GM19035 (cell line): ENCODE results near the gene CNNM4.

Source experiments
- ATAC-seq: cut with Tn5 transposase; IDR thresholded peaks from one replicate; pipeline ENCODE4 v1.9.1; 2021; ENCODE audit not compliant: unreplicated experiment

The CNNM4 gene

DNA sequence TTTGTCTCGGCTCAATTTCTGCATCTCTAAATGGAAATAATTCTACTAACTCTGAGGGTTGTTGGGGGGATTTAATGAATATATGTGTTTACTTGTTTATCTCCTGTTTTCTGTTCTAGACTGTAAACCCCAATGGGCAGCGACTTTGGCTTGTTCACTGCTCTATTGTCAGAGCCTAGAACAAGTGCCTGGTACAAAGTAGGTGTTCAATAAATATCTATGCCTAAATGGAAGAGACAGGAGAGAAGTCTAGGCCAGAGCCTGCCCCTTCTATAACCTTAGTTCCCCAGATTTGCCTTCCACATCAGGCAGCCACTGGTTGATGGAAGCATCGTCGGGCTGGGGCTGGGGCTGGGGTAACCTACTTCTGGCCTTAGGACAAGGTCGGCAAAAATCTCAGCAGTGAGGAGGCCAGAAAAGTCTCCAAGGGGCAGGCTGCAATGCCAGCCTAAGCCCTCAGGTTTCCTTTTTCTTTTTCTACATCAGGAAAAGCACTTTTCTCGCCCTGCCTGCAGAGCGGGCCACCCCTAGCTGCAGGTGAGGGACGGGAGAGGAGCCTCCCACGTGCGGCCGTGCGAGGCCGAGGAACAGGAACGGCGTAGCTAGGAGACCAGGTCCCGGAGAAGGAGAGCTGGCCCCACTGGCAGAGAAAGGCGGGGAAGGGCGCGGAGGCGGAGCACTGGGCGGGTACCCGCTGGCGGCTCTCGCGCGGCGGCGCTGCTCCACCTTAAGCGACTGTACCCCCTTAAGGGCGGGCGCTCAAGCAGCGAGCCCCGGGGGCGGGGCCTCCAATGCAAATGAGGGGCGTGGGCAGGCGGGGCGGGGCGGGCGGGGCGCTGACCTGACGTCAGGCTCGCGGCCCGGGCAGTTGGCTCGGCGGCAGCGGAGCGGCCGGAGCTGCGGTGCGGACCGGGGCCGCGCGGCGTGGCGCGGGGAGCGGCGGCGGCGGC, at the start of gene CNNM4:
Gene CNNM4, plus strand, starts transcription at position 867 of the 950 bp plus-strand sequence. CDS start 98 bp downstream, outside the sequence.
- peak; percentile 81 for ATAC-seq

DNA sequence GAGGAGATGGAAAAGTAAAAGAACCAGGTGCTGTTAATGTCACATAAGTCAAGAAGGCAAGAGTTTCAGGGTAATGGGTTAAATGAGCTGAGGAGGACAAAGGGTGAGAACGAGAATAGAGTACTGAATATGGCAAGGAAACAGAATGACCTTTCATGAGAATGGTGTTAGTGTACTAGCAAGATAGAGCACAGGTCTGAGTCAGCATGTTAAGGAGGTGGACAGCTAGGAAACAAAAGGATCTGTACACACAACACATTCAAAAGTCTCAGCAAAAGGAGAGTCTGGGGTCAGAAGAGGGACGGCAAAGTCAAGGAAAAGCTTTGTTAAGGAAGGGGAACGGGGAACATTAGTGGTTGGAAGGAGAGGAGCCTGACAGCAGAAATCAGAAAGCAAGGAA, 49.7 kb upstream of the CNNM4 start:
- ATAC-seq: no peak

DNA sequence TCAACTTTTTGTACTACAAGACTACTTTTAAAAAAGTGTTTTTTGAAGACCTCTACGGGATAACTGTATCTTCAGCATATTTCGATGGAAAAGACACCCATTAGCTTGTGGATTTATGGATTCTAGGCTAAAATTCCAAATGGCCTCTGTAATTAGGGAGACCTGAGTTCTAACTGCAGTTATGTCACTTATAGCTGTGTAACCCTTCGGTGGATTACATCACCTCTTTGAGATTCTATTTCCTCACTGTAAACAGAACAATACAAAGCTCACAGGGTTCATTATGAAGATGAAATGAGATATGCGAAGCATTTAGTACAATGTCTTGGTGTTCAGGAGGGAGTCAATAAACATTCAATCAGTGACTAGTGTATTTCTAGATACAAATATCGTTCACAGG, 45.0 kb upstream of the CNNM4 start:
- no peak for ATAC-seq

DNA sequence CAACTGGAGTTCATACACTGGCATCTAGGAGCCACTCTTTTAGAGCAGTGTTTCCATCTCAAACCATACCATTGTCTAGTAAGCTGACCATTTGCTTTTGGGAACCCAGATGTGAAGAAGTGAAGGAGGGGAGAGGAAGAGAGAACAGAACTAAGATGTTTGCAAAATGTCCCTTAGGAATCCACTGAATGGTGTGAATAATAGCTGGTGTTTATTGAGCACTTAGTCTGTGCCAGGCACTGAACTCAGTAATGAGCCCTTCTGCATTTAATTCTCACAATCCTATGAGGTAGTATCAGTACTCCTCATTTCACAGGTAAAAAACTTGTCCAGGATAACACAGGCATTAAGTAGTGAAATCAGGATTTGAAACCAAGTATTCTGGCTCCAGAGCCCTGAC, 44.3 kb upstream of the CNNM4 start:
- ATAC-seq: no peak

DNA sequence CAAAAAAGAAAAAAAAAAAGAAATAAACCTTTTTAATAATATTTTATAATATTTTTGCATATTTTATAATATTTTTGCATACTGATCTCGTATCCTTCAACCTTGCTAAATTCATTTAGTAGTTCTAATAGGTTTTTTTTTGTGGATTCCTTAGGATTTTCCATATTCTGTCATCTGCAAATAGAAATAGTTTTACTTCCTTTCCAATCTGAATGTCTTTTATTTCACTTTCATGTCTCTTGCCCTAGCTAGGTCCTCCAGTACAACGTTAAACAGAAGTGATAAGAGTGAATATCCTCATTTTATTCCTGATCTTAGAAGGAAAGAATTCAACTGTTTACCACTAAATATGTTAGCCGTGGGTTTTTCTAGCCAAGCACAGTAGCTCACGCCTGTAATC, 34.6 kb upstream of the CNNM4 start:
- no peak for ATAC-seq

DNA sequence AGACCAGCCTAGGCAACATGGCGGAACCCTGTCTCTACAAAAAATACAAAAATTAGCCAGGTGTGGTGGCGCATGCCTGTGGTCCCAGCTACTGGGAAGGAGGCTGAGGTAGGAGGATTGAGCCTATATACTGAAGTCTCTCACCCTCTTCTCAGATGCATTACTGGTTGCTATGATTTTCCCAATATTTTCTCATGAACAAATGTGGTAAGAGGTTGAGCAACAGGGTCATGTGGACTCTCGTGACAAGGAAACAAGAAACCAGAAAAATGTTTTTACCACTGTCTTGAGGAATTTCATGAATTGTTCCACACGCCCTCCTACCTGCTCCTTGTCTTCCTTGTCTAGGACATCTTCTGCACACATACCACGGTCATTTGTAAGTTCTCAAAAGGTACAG, 33.3 kb upstream of the CNNM4 start:
- ATAC-seq: no peak

DNA sequence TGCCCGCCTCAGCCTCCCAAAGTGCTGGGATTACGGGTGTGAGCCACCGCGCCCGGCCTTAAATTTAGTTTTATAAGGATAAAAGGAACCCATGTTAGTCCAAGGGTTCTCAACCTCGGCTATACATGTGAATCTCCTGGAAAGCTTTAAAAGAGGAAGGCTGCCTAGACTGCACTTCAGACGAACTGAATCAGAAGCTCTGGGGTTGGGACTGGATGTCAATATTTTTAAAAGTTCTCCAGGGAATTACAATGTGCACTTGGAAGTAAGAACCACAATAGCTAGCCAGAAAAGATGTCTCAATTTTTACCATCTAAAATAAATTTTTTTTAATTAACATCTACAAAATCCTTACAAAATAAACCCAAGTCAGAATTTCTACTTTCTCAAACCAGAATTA, 31.0 kb upstream of the CNNM4 start:
- ATAC-seq: no peak

DNA sequence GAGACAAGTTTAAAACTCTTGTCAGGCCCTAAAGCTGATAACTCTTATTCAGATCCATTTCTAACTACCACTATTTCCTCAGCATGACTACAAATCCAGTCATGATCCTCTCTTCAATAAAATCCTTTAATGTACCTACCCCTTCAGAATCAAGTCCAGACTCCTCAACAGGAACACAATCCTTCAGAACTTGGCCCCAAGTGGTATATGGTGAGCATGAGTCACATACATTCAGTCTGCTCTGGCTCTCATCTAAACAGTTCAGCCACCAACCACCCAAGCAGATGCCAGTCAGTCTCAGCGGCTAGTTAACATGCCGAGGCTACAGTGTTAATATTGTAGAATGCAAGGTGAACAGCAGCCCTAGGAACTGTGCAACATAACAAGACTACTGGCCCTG, 30.5 kb upstream of the CNNM4 start:
- ATAC-seq: no peak

DNA sequence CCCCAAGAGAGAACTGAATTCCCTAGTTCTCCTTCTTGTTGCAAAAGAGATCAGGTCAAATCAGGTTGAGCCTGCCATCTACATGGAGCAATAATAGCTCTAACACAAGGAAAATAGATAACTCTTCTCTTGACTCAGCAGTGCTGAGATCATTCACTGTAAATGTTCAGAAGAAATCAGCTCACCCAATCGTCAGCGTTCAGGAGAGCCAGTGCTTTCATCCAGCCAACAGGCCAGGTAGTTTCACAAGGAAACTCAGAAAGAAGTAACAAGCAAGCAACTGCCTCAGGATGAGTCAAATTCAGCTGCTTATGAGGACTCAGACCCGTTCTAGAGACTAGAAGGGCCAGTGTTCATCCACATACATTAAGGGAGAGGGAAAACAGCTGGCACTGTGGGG, 26.8 kb upstream of the CNNM4 start:
- no peak for ATAC-seq

DNA sequence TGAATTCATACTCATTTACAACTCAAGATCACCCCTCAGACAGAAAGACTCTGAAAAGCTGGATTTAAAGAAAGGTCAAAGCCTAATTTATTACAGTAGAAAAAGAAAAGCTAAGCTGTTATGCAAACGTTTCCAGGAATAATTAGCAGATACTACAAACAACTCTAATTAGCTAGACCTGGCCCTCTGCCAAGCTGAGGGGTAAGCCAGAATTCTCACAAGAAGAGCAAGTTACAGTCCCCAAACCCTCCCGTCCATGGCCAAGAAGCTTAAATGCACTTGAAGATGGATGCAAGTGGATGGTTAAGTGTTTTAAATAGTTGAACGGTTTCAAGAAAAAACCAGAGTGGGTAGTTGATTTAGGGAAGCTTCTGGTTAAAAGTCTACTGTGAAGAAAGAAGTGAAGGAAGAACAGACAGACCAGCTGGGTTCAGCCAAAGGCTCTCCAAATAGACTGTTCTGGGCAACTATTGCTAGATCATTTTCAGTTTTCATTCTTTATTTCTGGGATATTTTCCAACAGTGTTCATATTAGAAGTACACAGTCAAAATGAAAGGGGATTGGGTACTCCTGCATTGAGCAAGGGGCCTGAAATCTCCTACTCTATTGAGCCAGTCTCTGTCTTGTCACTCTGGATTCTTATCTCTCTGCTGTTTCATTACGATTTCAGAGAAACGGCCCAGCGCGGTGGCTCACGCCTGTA, 25.7 kb upstream of the CNNM4 start:
- no peak for ATAC-seq

DNA sequence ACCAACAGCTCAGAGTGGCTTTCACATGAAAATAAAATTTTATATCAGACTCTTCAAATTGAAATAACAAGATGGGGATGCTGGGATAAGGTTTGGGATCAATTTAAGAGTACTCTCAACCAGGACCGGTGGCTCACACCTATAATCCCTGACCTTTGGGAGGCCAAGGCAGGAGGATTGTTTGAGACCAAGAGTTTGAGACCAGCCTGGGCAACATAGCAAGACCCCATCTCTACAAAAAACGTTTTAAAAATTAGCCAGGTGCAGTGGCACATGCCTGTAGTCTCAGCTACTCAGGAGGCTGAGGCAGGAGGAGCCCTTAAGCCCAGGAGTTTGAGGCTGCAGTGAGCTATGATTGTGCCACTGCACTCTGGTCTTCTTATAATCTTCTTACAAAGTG, 23.5 kb upstream of the CNNM4 start:
- ATAC-seq: no peak

DNA sequence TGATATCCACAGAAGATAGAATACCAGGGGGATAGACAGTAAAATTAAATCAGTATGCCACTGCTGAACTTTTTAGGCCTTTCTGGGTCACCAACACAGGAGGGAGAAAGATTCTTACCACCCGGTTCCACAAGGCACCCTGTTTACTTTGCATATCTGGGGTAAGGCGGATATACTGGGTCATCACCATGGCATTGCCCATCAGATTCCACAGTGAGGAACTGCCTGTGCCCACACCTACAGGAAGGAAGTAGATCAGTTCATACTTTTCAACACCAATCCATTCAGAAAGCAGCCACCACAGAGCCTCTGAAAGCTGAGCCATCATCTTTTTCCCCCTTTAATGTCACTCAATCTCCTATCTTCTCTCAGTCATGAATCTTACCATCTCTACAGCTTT, 22.9 kb upstream of the CNNM4 start:
- ATAC-seq: no peak

DNA sequence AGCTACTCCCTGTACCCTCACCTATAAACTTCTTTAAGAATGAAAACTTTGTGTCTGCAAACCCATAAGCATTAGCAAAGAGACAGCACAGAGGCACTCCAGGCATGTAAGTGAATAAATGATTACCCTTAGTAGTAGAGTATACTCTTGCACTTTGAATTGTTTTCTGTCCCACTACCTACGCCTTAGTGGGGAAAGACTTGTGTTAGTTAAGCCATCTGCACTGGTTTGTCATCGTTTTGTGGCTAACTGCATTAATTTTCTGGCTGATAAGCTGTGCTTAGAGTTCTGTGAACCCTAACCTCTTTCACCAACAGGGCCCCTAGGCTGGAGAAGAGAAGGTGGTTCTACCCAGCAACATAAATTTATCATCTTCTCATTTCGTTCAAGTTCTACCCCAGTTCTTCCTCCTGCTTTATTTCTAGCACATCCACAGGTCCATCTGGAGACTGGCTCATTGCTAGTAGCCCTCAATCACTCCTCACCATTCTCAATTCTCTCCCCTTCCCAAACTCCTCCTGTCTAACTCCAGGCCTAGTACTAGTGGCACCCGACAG, 21.5 kb upstream of the CNNM4 start:
- no peak for ATAC-seq

DNA sequence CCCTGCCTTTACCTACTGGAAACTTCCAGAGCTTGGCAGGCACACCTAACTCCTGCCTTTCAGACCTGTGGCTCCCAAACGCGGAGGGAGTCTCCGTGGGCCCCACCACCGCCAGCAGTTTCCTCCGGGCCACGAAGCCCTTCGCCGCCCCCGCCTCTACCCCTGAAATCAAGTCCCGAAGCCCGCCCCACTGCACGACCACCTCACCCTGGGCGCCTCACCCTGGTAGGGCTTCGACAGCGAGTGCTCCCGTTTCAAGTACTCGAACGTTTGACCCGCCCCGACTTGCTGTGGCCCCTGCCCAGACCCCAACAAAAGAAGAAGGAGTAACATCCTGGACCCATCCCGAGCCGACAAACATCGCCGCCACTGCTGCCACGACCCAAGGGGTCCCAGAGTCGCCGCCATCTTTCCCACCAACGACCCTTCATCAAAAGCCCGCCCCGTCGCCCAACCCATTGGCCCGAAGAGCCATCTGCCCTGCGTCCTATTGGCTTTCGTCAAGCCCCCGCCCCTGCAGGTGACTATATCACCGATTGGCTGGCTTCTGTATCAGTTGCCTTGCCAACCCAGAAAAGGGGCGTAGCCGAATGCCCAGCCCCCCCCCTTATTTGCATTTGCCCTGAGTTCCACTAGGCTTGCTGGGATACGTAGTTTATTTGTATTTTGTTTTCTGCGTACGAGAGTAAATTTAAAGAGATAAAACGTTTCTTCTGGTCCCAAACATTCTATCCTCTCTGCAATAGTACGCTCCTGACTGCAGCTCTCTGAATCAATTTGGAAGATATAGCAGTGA, 20.9 kb upstream of the CNNM4 start, which contains the start of gene LMAN2L:
Gene LMAN2L, minus strand, starts transcription at position 432 of the 796 bp plus-strand sequence. Its CDS starts 24 bp downstream, at position 408.
- ATAC-seq: peak; percentile 99

DNA sequence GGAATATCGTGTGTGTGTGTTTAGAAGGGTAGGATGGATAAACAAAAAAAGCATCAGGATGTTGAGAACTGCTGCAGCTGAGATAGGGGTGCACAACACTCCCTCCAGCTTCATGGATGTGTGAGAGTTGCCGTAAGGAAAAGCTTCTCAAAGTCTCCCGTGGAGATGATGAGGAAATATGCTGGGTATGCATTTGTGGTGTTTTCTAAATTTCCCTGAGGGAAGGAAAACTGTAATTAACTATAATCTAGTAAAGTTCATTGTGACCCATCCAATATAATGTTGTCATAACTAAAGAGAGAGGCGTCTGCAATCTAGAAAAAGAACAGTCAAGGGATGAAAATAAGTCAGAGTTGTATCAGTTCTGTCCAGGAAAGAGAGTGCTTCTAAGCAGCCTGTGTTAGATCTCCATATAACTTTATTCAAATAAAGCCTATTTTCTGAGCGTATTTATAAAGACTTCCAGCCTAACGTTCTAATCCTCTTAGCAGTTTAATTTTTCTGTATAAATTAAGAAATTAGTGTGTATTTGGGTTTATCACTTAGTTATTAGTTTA, 13.6 kb upstream of the CNNM4 start:
- no peak for ATAC-seq

DNA sequence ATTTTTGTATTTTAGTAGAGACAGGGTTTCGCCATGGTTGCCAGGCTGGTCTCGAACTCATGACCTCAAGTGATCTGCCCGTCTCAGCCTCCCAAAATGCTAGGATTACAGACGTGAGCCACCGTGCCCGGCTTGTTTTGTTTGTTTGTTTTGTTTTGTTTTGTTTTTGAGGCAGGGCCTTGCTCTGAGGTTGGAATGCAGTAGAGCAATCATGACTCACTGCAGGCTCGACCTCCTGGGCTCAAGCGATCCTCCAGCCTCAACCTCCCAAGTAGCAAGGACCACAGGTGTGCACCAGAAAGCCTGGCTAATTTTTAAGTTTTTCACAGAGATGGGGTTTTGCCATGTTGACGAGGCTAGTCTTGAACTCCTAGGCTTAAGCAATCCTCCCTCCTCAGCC, 8.9 kb upstream of the CNNM4 start:
- no peak for ATAC-seq

DNA sequence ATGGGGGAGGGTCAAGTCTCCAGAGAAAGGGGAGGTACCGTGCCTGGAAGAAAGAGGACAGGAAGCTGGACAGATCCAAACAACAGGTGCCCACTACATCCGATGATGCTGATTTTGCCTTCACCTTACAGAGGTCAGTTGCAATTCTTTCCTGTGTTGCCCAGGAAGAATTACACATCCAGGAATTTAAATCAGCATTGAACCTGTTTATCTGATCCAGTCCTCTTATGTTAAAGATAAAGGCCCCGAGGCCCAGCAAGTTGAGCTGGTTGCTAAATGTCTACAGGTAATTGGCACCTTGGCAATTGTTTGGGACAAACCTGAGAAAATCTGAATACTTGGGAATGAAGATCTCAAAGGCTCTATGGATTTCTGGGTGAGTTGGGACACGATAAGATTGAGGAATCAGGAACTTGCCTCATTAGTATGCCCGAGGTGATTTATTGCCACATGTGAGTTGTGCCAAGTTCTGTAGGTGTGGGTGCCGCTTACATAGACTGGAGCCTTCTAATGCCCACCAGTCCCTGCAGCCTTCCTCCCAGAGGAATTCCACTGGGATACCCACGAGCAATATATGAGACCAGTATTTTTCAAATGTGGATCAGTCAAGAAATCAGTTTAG, 6.9 kb upstream of the CNNM4 start:
- no peak for ATAC-seq

DNA sequence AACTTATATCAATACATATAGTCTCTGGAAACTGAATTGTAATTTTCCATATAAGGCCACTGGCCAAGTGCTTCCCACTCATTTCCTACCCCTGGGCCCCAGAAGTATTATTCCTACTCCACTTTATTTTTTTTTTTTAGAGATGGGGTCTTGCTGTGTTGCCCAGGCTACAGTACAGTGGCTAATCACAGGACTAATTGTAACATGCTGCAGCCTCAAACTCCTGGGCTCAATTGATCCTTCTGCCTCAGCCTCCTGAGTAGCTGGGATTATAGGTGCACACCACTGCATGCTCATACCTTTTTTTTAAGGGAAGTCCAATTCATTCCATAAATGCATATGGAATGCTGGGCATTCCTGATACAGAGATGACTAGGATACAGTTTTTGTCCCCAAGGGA, 6.4 kb upstream of the CNNM4 start:
- no peak for ATAC-seq

DNA sequence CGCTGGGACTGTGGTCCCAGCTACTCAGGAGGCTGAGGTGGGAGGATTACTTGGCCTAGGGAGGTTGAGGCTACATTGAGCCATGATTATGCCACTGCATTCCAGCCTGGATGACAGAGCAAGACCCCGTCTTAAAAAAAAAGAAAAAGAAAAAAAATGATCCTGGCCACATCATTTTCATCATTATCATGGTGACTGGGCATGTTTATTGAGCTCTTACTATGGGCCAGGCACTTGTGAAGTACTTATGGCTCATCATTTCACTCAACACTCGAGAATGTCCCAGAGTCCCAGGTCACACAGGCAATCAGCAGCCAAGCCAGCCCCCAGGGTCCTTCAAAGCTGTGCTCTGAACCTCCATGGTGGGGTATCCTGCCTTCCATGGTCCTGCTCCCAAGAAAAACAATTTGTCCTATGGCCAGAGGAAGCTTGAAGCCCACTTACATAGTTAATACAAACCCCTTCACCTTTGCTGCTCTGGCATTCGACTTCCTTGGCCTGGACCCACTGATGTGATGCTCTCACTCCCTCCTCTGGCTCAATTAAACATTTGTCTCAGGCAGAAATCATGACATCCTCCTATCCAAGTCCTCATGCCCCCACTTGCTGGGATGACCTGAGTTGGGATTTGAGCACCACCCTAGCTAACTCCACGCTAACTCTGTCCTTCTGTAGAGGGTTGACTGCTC, 3.8 kb upstream of the CNNM4 start:
- no peak for ATAC-seq

DNA sequence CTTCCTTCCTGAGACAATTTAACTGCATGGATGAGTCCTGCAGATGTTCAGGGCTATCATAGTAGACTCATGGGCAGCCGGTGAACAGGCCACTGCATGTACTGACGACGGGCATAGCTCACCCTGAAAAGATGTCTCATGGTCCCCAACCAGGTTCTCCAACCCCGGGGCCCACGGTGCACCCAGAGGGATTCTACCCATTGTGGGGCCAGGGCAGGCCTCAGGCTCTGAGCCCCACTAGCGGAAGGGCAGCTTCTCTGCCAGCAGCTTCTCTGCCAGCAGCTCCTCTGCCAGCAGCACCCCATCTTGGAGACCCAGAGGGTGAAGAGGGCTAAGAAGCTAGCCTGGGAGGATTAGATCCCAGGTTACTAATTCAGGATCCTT, 3.2 kb upstream of the CNNM4 start:
- ATAC-seq: no peak
